Posterior vena cava (tissue), 2 donors: ENCODE measurements around the gene ACVR1. TPM values are rescaled to one million over a fixed set of nuclear protein-coding genes. Genes with fewer than 3 reads are reported as not detected.
A peak's percentile ranks its signal among the peaks of the same experiment; 100 is the strongest.
"Not testable (repeated sequence)": the region's sequence is repeated elsewhere in the genome, so short reads cannot be mapped to it uniquely, and the experiment has no call there.

Source experiments
- DNase-seq: peaks from one replicate; pipeline ENCODE4 v3.0.0-alpha.2; 2020; ENCODE audit warnings: low spot score
- intact Hi-C, 2 donors: fragments of 100-400 bp; cut with DNase I; formaldehyde crosslinking; loops; one replicate each; pipeline versions ENCODE4 v1.14.1 to v1.14.2; 2022 to 2023
- total RNA-seq, 2 donors: library from RNA; stranded (reverse); fragmentation: NEBNext Ultra II Directional; extraction: Animal tissue kit (Norgen Biotek cat#: 25700); gene quantifications; one replicate each; pipeline ENCODE4 v1.2.1, GENCODE V29; 2021
- donor health status: DM: yes; HTN: yes; CAD: no.
- donor health status: DM: yes; HTN: yes; CAD: no.

ACVR1 gene
- total RNA-seq, 2 donors from 2014 or later, result 67.4 to 70.3 TPM

- intact Hi-C loops, result loop anchor here in 1 of 2 donors (10.0 kb wide), 1 partner anchor 90 kb away; the partner anchor contains the start of gene ACVR1
- DNase-seq, result no peak
Observed at GRCh38 chr2:157785200-157785599, 90.9 kb downstream of the ACVR1 start.

- DNase-seq, result no peak
- intact Hi-C loops, result loop anchor here in 1 of 2 donors (10.0 kb wide), 1 partner anchor 90 kb away; the partner anchor contains the start of gene ACVR1
Observed at GRCh38 chr2:157784823-157785175, 91.3 kb downstream of the ACVR1 start.

- intact Hi-C loops, result loop anchor here in 1 of 2 donors (10.0 kb wide), 1 partner anchor 91 kb away; the partner anchor contains the start of gene ACVR1
- DNase-seq, result peak; percentile 81
Observed at GRCh38 chr2:157784169-157784822, 91.8 kb downstream of the ACVR1 start.

- no peak for DNase-seq
- intact Hi-C loops, result loop anchor here in 1 of 2 donors (10.0 kb wide), 1 partner anchor 92 kb away; the partner anchor contains the start of gene ACVR1
Observed at GRCh38 chr2:157783245-157783644, 92.9 kb downstream of the ACVR1 start.

- no peak for DNase-seq
- intact Hi-C loops, result loop anchor here in 1 of 2 donors (10.0 kb wide), 1 partner anchor 93 kb away; the partner anchor contains the start of gene ACVR1
Observed at GRCh38 chr2:157782057-157782845, 93.9 kb downstream of the ACVR1 start.

GRCh38 chr2:157780211-157780610 lies 95.9 kb downstream of the ACVR1 start:
- DNase-seq, result no peak
- intact Hi-C loops, result loop anchor here in 1 of 2 donors (10.0 kb wide), 1 partner anchor 95 kb away; the partner anchor contains the start of gene ACVR1

- intact Hi-C loops, result loop anchor here (5.0 to 10.0 kb wide), 4 partner anchors 95 to 235 kb away; partner anchors contain the start of gene ACVR1 (in 2 of the 2)
Observed at GRCh38 chr2:157779794-157780193, 96.3 kb downstream of the ACVR1 start.

GRCh38 chr2:157777427-157777826 lies 98.7 kb downstream of the ACVR1 start:
- intact Hi-C loops, result loop anchor here (5.0 to 10.0 kb wide), 3 partner anchors 100 to 237 kb away; partner anchors contain the start of gene ACVR1 (in 1 of the 2)
- no peak for DNase-seq

More at GRCh38 chr2:157779794-157780193, 96.3 kb downstream of the ACVR1 start:
- no peak for DNase-seq

GRCh38 chr2:157771234-157771633 lies 104.9 kb downstream of the ACVR1 start:
- intact Hi-C loops, result loop anchor here in 1 of 2 donors (10.0 kb wide), 1 partner anchor 244 kb away; no protein-coding TSS in a partner anchor
- no peak for DNase-seq

- intact Hi-C loops, result loop anchor here in 1 of 2 donors (10.0 kb wide), 1 partner anchor 245 kb away; no protein-coding TSS in a partner anchor
- DNase-seq, result no peak
Observed at GRCh38 chr2:157769856-157770255, 106.3 kb downstream of the ACVR1 start.

GRCh38 chr2:157764386-157764785 lies 111.7 kb downstream of the ACVR1 start:
- intact Hi-C loops, result no loop called here
- peak; percentile 80 for DNase-seq

- intact Hi-C loops, result no loop called here
Observed at GRCh38 chr2:157761520-157761919, 114.6 kb downstream of the ACVR1 start.

GRCh38 chr2:157760949-157761348 lies 115.2 kb downstream of the ACVR1 start:
- intact Hi-C loops, result no loop called here
- DNase-seq, result no peak

More at GRCh38 chr2:157761520-157761919, 114.6 kb downstream of the ACVR1 start:
- no peak for DNase-seq

GRCh38 chr2:157759855-157760254 lies 116.3 kb downstream of the ACVR1 start:
- intact Hi-C loops, result no loop called here
- DNase-seq, result no peak

GRCh38 chr2:157758586-157758985 lies 117.5 kb downstream of the ACVR1 start:
- intact Hi-C loops, result no loop called here
- DNase-seq, result no peak

- no peak for DNase-seq
- intact Hi-C loops, result no loop called here
Observed at GRCh38 chr2:157757500-157757899, 118.6 kb downstream of the ACVR1 start.

- intact Hi-C loops, result not testable (repeated sequence)
Observed at GRCh38 chr2:157756447-157756846, 119.7 kb downstream of the ACVR1 start.

GRCh38 chr2:157751462-157752058 lies 124.6 kb downstream of the ACVR1 start:
- intact Hi-C loops, result no loop called here
- DNase-seq, result peak; percentile 71

More at GRCh38 chr2:157756447-157756846, 119.7 kb downstream of the ACVR1 start:
- not testable (repeated sequence) for DNase-seq

GRCh38 chr2:157749684-157750083 lies 126.4 kb downstream of the ACVR1 start:
- no peak for DNase-seq
- intact Hi-C loops, result no loop called here
